HEK293T (cell line): Measurements from ENCODE around the gene PDE2A.

Experiments
- BHLHE40 ChIP-seq: fragments of 450-650 bp; IDR thresholded peaks from 2 replicates; pipeline ENCODE4 v1.6.1; 2016; ENCODE audit warnings: mild to moderate bottlenecking, moderate library complexity, borderline replicate concordance
- FOXK2 ChIP-seq: fragments of 450-650 bp; IDR thresholded peaks from 2 replicates; pipeline ENCODE4 v1.6.1; 2016; ENCODE audit warnings: mild to moderate bottlenecking
- HDGF ChIP-seq: fragments of 450-650 bp; IDR thresholded peaks from 2 replicates; pipeline ENCODE4 v1.6.1; 2017; ENCODE audit warnings: antibody characterized with exemption, borderline replicate concordance
- NFRKB ChIP-seq: fragments of 450-650 bp; IDR thresholded peaks from 2 replicates; pipeline ENCODE4 v1.6.1; 2016; ENCODE audit warnings: mild to moderate bottlenecking, moderate library complexity

- no peak for TF ChIP-seq FOXK2
- TF ChIP-seq BHLHE40, result no peak
- TF ChIP-seq NFRKB, result no peak
- no peak for TF ChIP-seq HDGF
Observed at GRCh38 chr11:72721276-72721675, 47.1 kb upstream of the PDE2A start.
